Neural cell (in vitro differentiated cells): ENCODE results near the gene SEC31A. TPM values are rescaled to one million over a fixed set of nuclear protein-coding genes. Genes with fewer than 3 reads are reported as not detected.

ENCODE experiments used
- H2AFZ ChIP-seq: fragments of 200-600, 300-800 bp; sonication (generic), shearing (Covaris generic); 2 replicates; pipeline ENCODE4 v1.6.0; 2014; ENCODE audit warnings: low read depth, mild to moderate bottlenecking, antibody characterized with exemption, low read length, moderate library complexity
- H3F3A ChIP-seq: fragments of 200-600 bp; shearing (Covaris generic); 2 replicates; pipeline ENCODE4 v1.6.1; 2016; ENCODE audit warnings: mild to moderate bottlenecking, moderate library complexity, mixed read lengths, antibody characterized with exemption, low read length; ENCODE audit not compliant: insufficient read depth, poor library complexity, severe bottlenecking
- H3K27ac ChIP-seq: fragments of 200-600, 300-800 bp; sonication (generic), shearing (Covaris generic); 2 replicates; pipeline ENCODE4 v1.5.1; 2014; ENCODE audit warnings: mild to moderate bottlenecking, low read length, moderate library complexity
- H3K27me3 ChIP-seq: fragments of 300-800, 200-600 bp; sonication (generic), shearing (Covaris generic); 2 replicates; pipeline ENCODE4 v1.6.0; 2014; ENCODE audit warnings: mild to moderate bottlenecking, low read depth, low read length, moderate library complexity; ENCODE audit not compliant: insufficient read depth
- H3K36me3 ChIP-seq: fragments of 300-800, 200-600 bp; sonication (generic), shearing (Covaris generic); 2 replicates; pipeline ENCODE4 v1.5.1; 2014; ENCODE audit warnings: mild to moderate bottlenecking, antibody characterized with exemption, low read length, moderate library complexity; ENCODE audit not compliant: insufficient read depth
- H3K4me2 ChIP-seq: fragments of 300-800, 200-600 bp; sonication (generic), shearing (Covaris generic); 2 replicates; pipeline ENCODE4 v1.6.0; 2014; ENCODE audit warnings: mild to moderate bottlenecking, low read length
- H3K4me3 ChIP-seq: fragments of 300-800, 200-600 bp; sonication (generic), shearing (Covaris generic); 2 replicates; pipeline ENCODE4 v1.5.1; 2014; ENCODE audit warnings: mild to moderate bottlenecking, low read length, moderate library complexity
- H3K79me2 ChIP-seq: fragments of 200-600 bp; shearing (Covaris generic); replicated peaks from 2 replicates; pipeline ENCODE4 v1.6.0; 2014; ENCODE audit warnings: mild to moderate bottlenecking, low read length, moderate library complexity; ENCODE audit not compliant: insufficient read depth
- H3K9ac ChIP-seq: fragments of 300-800, 200-600 bp; sonication (generic), shearing (Covaris generic); 2 replicates; pipeline ENCODE4 v1.6.1; 2016; ENCODE audit warnings: mild to moderate bottlenecking, low read length, mixed read lengths
- H3K9me2 ChIP-seq: fragments of 200-600 bp; shearing (Covaris generic); 2 replicates; pipeline ENCODE4 v1.6.1; 2016; ENCODE audit warnings: mild to moderate bottlenecking, low read length, mixed read lengths; ENCODE audit not compliant: insufficient read depth
- H3K9me3 ChIP-seq: fragments of 200-600, 300-800 bp; sonication (generic), shearing (Covaris generic); 2 replicates; pipeline ENCODE4 v1.6.1; 2016; ENCODE audit warnings: mild to moderate bottlenecking, mixed run types, low read length, moderate library complexity, mixed read lengths
- H4K20me1 ChIP-seq: fragments of 200-600 bp; shearing (Covaris generic); 2 replicates; pipeline ENCODE4 v1.6.1; 2016; ENCODE audit warnings: mild to moderate bottlenecking, mixed run types; ENCODE audit not compliant: insufficient read depth
- EP300 ChIP-seq: fragments of 450-650 bp; conservative IDR thresholded peaks from 2 replicates; pipeline ENCODE4 v1.6.1; 2014; ENCODE audit warnings: antibody characterized with exemption, mild to moderate bottlenecking, moderate library complexity; ENCODE audit not compliant: poor library complexity, severe bottlenecking
- EZH2 ChIP-seq: fragments of 200-600, 300-800 bp; shearing (Covaris generic), sonication (generic); IDR thresholded peaks from 2 replicates; pipeline ENCODE4 v1.6.1; 2014; ENCODE audit warnings: antibody characterized with exemption, low read length, borderline replicate concordance, mild to moderate bottlenecking; ENCODE audit not compliant: insufficient read depth, poor library complexity, severe bottlenecking
- MXI1 ChIP-seq: fragments of 450-650 bp; conservative IDR thresholded peaks from 2 replicates; pipeline ENCODE4 v1.6.1; 2014; ENCODE audit warnings: antibody characterized with exemption, mild to moderate bottlenecking; ENCODE audit not compliant: poor library complexity, severe bottlenecking
- POLR2AphosphoS5 ChIP-seq: IDR thresholded peaks from 2 replicates; pipeline ENCODE4 v1.6.1; 2012
- RAD21 ChIP-seq: fragments of 450-650 bp; conservative IDR thresholded peaks from 2 replicates; pipeline ENCODE4 v1.6.1; 2014; ENCODE audit warnings: antibody characterized with exemption, mild to moderate bottlenecking, moderate library complexity
- SMC3 ChIP-seq: fragments of 450-650 bp; conservative IDR thresholded peaks from 2 replicates; pipeline ENCODE4 v1.6.1; 2014; ENCODE audit warnings: antibody characterized with exemption, mild to moderate bottlenecking, moderate library complexity; ENCODE audit not compliant: poor library complexity
- TAF1 ChIP-seq: IDR thresholded peaks from 2 replicates; pipeline ENCODE4 v1.6.1; 2012; ENCODE audit warnings: low read depth
- polyA plus RNA-seq: library from polyadenylated mRNA; depleted of rRNA; stranded (reverse); fragments of >200 nt; gene quantifications from 2 replicates; pipeline ENCODE4 v1.2.3, GENCODE V29; 2014
- TF ChIP-seq, protein P1 (sequence below): fragments of 450-650 bp; IDR thresholded peaks from 2 replicates; pipeline ENCODE4 v1.5.1; 2014; ENCODE audit warnings: antibody characterized with exemption, mild to moderate bottlenecking, moderate library complexity; ENCODE audit not compliant: poor library complexity, severe bottlenecking
- TF ChIP-seq, protein P2 (sequence below): IDR thresholded peaks from 2 replicates; pipeline ENCODE4 v1.6.1; 2012; ENCODE audit warnings: borderline replicate concordance

Gene SEC31A
- polyA plus RNA-seq, 1 donor from 2014 or later, result 139 TPM

DNA sequence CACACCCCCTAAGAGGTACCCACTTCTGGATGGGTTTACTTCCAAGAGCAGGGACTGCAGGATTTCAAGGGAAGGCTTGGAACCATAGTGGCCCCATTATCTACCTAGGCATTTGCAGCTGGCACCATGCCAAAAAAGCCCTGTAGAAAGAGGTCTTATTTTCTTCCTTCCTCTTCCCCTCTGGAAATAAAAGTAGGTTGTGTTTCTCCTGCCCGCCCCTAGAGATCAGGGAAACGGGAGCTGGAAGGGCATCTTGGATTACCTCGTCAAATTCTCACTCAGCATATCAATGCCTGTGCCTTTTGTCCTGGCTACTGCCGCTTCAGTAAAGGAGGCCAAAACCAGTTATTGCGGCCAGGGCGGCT lies 93.9 kb downstream of the SEC31A start:
- no peak overlapping the region for H3K27ac ChIP-seq
- peaks cover 36% of the 10 kb centered on the region for H3K79me2 ChIP-seq

DNA sequence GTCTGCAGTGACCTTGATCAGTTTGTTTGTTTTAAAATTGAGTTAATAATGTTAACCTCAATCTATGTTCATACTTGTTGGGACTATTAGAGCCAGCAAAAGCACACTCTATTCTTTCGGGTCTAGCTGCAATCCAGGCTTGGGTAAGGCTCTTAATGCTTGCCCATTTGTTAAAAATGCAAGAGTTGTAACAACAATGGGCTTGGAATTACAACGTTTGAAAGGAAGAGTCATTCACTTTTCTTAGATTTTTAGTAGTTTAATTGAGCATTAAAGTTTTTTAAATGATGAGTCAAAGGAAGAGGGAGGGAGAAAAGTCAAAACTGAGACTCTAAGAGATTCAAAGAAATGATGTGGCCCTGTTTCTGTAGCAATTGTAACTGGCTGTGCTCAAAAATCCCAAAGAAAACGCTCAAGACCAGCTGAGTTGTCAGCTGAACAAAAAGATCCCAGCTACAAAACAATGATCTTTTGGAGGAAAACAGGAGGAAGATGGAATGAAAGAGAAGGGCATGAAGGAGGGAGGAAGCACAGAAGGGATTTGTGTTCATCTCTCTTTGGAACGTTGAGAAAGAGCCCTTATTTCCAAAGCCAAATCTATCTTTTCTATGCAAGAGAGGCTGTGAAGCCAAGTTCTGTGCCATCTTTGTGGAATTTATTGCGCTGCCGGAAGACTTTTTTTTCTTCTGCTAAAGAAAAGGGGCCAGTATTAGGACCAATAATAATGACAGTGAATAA lies 97.9 kb downstream of the SEC31A start:
- Histone ChIP-seq H2AFZ (no peak overlapping the region), H4K20me1 (no peaks in the 10 kb centered on the region), H3K79me2 (peaks cover 44% of the 10 kb centered on the region), H3K9me3 (no peaks in the 10 kb centered on the region), H3K9ac (no peak overlapping the region), H3K27me3 (no peaks in the 10 kb centered on the region), H3K36me3 (no peaks in the 10 kb centered on the region), H3K27ac (no peak overlapping the region), H3F3A (no peaks in the 10 kb centered on the region), H3K9me2 (no peaks in the 10 kb centered on the region), H3K4me2 (no peak overlapping the region), H3K4me3 (no peak overlapping the region)
- TF ChIP-seq EP300 (no peak), SMC3 (no peak), EZH2 (no peak), RAD21 (no peak), POLR2AphosphoS5 (no peak), TAF1 (no peak), MXI1 (no peak)
- TF ChIP-seq, protein P1, sequence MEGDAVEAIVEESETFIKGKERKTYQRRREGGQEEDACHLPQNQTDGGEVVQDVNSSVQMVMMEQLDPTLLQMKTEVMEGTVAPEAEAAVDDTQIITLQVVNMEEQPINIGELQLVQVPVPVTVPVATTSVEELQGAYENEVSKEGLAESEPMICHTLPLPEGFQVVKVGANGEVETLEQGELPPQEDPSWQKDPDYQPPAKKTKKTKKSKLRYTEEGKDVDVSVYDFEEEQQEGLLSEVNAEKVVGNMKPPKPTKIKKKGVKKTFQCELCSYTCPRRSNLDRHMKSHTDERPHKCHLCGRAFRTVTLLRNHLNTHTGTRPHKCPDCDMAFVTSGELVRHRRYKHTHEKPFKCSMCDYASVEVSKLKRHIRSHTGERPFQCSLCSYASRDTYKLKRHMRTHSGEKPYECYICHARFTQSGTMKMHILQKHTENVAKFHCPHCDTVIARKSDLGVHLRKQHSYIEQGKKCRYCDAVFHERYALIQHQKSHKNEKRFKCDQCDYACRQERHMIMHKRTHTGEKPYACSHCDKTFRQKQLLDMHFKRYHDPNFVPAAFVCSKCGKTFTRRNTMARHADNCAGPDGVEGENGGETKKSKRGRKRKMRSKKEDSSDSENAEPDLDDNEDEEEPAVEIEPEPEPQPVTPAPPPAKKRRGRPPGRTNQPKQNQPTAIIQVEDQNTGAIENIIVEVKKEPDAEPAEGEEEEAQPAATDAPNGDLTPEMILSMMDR, result no peak
- TF ChIP-seq, protein P2, sequence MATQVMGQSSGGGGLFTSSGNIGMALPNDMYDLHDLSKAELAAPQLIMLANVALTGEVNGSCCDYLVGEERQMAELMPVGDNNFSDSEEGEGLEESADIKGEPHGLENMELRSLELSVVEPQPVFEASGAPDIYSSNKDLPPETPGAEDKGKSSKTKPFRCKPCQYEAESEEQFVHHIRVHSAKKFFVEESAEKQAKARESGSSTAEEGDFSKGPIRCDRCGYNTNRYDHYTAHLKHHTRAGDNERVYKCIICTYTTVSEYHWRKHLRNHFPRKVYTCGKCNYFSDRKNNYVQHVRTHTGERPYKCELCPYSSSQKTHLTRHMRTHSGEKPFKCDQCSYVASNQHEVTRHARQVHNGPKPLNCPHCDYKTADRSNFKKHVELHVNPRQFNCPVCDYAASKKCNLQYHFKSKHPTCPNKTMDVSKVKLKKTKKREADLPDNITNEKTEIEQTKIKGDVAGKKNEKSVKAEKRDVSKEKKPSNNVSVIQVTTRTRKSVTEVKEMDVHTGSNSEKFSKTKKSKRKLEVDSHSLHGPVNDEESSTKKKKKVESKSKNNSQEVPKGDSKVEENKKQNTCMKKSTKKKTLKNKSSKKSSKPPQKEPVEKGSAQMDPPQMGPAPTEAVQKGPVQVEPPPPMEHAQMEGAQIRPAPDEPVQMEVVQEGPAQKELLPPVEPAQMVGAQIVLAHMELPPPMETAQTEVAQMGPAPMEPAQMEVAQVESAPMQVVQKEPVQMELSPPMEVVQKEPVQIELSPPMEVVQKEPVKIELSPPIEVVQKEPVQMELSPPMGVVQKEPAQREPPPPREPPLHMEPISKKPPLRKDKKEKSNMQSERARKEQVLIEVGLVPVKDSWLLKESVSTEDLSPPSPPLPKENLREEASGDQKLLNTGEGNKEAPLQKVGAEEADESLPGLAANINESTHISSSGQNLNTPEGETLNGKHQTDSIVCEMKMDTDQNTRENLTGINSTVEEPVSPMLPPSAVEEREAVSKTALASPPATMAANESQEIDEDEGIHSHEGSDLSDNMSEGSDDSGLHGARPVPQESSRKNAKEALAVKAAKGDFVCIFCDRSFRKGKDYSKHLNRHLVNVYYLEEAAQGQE, result no peak

More for the DNA sequence above, 93.9 kb downstream of the SEC31A start:
- Histone ChIP-seq H2AFZ (no peak overlapping the region), H3K9ac (peak overlapping the region; percentile 84), H3K27me3 (no peaks in the 10 kb centered on the region), H3K4me2 (peak overlapping the region; percentile 99), H3K4me3 (peak overlapping the region; percentile 99), H3K36me3 (no peaks in the 10 kb centered on the region), H3K9me3 (no peaks in the 10 kb centered on the region), H3F3A (no peaks in the 10 kb centered on the region), H4K20me1 (no peaks in the 10 kb centered on the region), H3K9me2 (no peaks in the 10 kb centered on the region)
- no peak for TF ChIP-seq POLR2AphosphoS5
- TF ChIP-seq SMC3, result no peak
- no peak for TF ChIP-seq MXI1
